ENCODE results near the gene GRIA1. TPM values are rescaled to one million over a fixed set of nuclear protein-coding genes. Genes with fewer than 3 reads are reported as not detected.

The GRIA1 gene
- total RNA-seq, 1 experiment from 2014 or later: not detected

DNA sequence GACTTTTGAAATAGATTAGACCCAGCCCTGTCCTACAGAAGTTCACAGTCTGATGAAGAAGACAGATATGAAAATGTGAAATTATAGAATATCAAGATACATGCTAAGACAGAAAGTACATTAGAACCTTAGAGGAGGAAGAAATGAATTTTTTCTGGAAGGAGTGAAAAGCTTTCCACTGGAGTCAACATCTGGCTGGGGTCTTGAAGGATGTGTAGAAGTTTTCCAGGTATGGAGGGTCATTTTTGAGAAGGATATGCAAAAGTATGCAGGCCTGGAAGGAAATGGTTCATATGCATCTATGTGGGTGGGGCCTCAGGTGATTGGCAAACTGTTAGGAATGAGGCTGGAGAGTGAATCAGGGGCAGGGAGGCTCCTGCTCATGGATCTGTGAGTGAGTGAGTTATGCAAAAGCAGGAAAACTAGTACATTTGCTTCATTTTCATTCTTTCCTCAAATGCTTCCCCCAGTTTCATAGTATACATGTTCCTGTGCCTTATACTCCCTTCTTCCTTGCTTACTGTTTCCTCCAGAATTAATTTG is 142.3 kb downstream of the GRIA1 start:
- POLR2A ChIA-PET: no interaction called here
- intact Hi-C loops (cut with micrococcal nuclease; ENCODE audit: unreplicated experiment): no loop called here
- DNase-seq (ENCODE audit: low read depth, low spot score): no peak
- no TSS peak for BruUV-seq (replicated peaks)
- no peak overlapping the region for H3K27ac ChIP-seq (ENCODE audit: low read length)
- no peak overlapping the region for H3K4me3 ChIP-seq (ENCODE audit: low read depth in 2 of 2, low read length in 2 of 2)
- no peak for ATAC-seq
- H3K9me3 ChIP-seq (ENCODE audit: control insufficient read depth, insufficient read depth, low read depth, low read length): no peaks in the 10 kb centered on the region
- CTCF ChIA-PET: no interaction called here
- TF ChIP-seq TCF7L2 (IDR thresholded peaks at IDR 0.05; ENCODE audit: low read depth, low read length) (no peak), POLR2AphosphoS5 (IDR thresholded peaks at IDR 0.05; ENCODE audit: low read depth, low read length) (no peak), SIN3A (IDR thresholded peaks at IDR 0.05; ENCODE audit: borderline replicate concordance, insufficient read depth, low read depth, low read length) (no peak)
- TF ChIP-seq, protein P1, sequence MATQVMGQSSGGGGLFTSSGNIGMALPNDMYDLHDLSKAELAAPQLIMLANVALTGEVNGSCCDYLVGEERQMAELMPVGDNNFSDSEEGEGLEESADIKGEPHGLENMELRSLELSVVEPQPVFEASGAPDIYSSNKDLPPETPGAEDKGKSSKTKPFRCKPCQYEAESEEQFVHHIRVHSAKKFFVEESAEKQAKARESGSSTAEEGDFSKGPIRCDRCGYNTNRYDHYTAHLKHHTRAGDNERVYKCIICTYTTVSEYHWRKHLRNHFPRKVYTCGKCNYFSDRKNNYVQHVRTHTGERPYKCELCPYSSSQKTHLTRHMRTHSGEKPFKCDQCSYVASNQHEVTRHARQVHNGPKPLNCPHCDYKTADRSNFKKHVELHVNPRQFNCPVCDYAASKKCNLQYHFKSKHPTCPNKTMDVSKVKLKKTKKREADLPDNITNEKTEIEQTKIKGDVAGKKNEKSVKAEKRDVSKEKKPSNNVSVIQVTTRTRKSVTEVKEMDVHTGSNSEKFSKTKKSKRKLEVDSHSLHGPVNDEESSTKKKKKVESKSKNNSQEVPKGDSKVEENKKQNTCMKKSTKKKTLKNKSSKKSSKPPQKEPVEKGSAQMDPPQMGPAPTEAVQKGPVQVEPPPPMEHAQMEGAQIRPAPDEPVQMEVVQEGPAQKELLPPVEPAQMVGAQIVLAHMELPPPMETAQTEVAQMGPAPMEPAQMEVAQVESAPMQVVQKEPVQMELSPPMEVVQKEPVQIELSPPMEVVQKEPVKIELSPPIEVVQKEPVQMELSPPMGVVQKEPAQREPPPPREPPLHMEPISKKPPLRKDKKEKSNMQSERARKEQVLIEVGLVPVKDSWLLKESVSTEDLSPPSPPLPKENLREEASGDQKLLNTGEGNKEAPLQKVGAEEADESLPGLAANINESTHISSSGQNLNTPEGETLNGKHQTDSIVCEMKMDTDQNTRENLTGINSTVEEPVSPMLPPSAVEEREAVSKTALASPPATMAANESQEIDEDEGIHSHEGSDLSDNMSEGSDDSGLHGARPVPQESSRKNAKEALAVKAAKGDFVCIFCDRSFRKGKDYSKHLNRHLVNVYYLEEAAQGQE (IDR thresholded peaks at IDR 0.05; ENCODE audit: insufficient read depth in 1 of 2, low read depth in 2 of 2, low read length in 1 of 2): no peak
- TF ChIP-seq, protein P2, sequence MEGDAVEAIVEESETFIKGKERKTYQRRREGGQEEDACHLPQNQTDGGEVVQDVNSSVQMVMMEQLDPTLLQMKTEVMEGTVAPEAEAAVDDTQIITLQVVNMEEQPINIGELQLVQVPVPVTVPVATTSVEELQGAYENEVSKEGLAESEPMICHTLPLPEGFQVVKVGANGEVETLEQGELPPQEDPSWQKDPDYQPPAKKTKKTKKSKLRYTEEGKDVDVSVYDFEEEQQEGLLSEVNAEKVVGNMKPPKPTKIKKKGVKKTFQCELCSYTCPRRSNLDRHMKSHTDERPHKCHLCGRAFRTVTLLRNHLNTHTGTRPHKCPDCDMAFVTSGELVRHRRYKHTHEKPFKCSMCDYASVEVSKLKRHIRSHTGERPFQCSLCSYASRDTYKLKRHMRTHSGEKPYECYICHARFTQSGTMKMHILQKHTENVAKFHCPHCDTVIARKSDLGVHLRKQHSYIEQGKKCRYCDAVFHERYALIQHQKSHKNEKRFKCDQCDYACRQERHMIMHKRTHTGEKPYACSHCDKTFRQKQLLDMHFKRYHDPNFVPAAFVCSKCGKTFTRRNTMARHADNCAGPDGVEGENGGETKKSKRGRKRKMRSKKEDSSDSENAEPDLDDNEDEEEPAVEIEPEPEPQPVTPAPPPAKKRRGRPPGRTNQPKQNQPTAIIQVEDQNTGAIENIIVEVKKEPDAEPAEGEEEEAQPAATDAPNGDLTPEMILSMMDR (IDR thresholded peaks at IDR 0.05): no peak
- no peaks in the 10 kb centered on the region for H3K27me3 ChIP-seq (ENCODE audit: control insufficient read depth, insufficient read depth, low read length)
- no peaks in the 10 kb centered on the region for H3K4me1 ChIP-seq (ENCODE audit: control insufficient read depth, insufficient read depth, low read length)
- in situ Hi-C loops (cut with HindIII; ENCODE audit: low pct_unique_long_range_greater_than_20kb, low sequenced_read_pairs): no loop called here
- no peaks in the 10 kb centered on the region for H3K36me3 ChIP-seq (ENCODE audit: control insufficient read depth, insufficient read depth, low read length)

DNA sequence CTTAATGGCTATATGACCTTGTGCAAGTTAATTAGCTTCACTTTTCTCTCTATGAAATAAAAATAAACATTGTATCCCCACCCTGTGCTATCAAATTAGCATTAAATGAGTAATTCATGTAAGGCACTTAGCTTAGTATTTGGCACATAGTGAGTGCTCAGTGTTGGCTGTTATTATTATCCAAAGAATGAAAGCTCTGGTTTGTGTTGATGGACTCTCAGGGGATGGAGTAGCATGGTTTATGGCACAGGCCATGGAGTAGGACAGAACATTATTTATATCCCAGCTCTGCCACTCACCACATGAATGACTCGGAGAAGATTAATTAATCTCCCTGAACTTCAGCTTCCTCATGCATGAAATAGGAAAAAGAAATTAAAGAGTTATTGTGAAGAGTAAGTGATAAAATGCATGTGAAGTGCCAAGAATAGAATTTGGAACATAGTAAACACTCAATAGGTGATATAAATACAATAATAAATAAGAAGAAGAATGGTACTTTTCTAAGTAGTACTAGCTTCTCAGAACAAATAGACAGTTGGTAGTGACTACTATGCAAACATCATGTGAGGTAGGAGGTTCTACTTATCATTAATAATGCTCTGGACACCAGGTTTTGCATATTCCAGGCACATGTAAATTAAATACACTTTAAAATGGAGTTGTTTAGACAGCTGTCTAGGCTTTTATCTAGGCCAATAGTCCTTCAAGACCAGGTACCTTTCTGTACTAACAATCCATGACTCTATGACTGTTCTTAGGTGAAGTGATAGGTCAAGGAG is 146.4 kb downstream of the GRIA1 start:
- CTCF ChIA-PET: no interaction called here
- BruUV-seq (replicated peaks): no TSS peak

More for the DNA sequence above, 146.4 kb downstream of the GRIA1 start:
- H3K27me3 ChIP-seq (ENCODE audit: control insufficient read depth, insufficient read depth, low read length): no peaks in the 10 kb centered on the region
- TF ChIP-seq POLR2AphosphoS5 (IDR thresholded peaks at IDR 0.05; ENCODE audit: low read depth, low read length): no peak
- TF ChIP-seq, protein P2 (IDR thresholded peaks at IDR 0.05): no peak
- TF ChIP-seq TCF7L2 (IDR thresholded peaks at IDR 0.05; ENCODE audit: low read depth, low read length): no peak
- no peak for TF ChIP-seq SIN3A (IDR thresholded peaks at IDR 0.05; ENCODE audit: borderline replicate concordance, insufficient read depth, low read depth, low read length)
- TF ChIP-seq, protein P1 (IDR thresholded peaks at IDR 0.05; ENCODE audit: insufficient read depth in 1 of 2, low read depth in 2 of 2, low read length in 1 of 2): no peak
- H3K4me3 ChIP-seq (ENCODE audit: low read depth in 2 of 2, low read length in 2 of 2): no peak overlapping the region
- no peaks in the 10 kb centered on the region for H3K36me3 ChIP-seq (ENCODE audit: control insufficient read depth, insufficient read depth, low read length)
- POLR2A ChIA-PET: no interaction called here
- intact Hi-C loops (cut with micrococcal nuclease; ENCODE audit: unreplicated experiment) (no loop called here), in situ Hi-C loops (cut with HindIII; ENCODE audit: low pct_unique_long_range_greater_than_20kb, low sequenced_read_pairs) (no loop called here)
- no peak overlapping the region for H3K27ac ChIP-seq (ENCODE audit: low read length)
- no peak for DNase-seq (ENCODE audit: low read depth, low spot score)
- no peaks in the 10 kb centered on the region for H3K4me1 ChIP-seq (ENCODE audit: control insufficient read depth, insufficient read depth, low read length)
- no peak for ATAC-seq
- H3K9me3 ChIP-seq (ENCODE audit: control insufficient read depth, insufficient read depth, low read depth, low read length): no peaks in the 10 kb centered on the region
